Cardiac muscle cell (in vitro differentiated cells and primary cell): ENCODE measurements around the gene LCLAT1. TPM values are rescaled to one million over a fixed set of nuclear protein-coding genes. Genes with fewer than 3 reads are reported as not detected.
"Not testable (repeated sequence)": the region's sequence is repeated elsewhere in the genome, so short reads cannot be mapped to it uniquely, and the experiment has no call there.

Experiments used
- DNase-seq, 2 donors: peaks; one replicate each; pipeline versions ENCODE4 v3.0.0 to v3.0.0-alpha.2; 2010 to 2017; ENCODE audit warnings: low read depth in 1 of 2, low spot score in 1 of 2
- H3K27ac ChIP-seq: fragments of 200-600 bp; sonication (generic); 2 replicates; pipeline ENCODE4 v1.5.1; 2016
- H3K27me3 ChIP-seq: fragments of 200-600 bp; sonication (generic); 2 replicates; pipeline ENCODE4 v1.6.0; 2016; ENCODE audit warnings: control low read depth
- H3K36me3 ChIP-seq: fragments of 200-600 bp; sonication (generic); 2 replicates; pipeline ENCODE4 v1.5.1; 2016; ENCODE audit warnings: control low read depth
- H3K4me1 ChIP-seq: fragments of 200-600 bp; sonication (generic); 2 replicates; pipeline ENCODE4 v1.8.1; 2017; ENCODE audit warnings: low read depth, mild to moderate bottlenecking, mixed run types
- H3K4me3 ChIP-seq: fragments of 200-600 bp; sonication (generic); 2 replicates; pipeline ENCODE4 v1.5.1; 2016; ENCODE audit warnings: mild to moderate bottlenecking
- H3K9me3 ChIP-seq: fragments of 200-600 bp; sonication (generic); 2 replicates; pipeline ENCODE4 v1.5.1; 2017; ENCODE audit warnings: low read depth, mild to moderate bottlenecking, control low read depth
- CTCF ChIP-seq: IDR thresholded peaks from 2 replicates; pipeline ENCODE4 v1.5.1; 2012; ENCODE audit warnings: low read depth, mild to moderate bottlenecking, low read length
- polyA plus RNA-seq: library from polyadenylated mRNA; unstranded; fragments of >200 nt; fragmentation: Nextera tagmentation; extraction: Ambion mirVana; gene quantifications from 2 replicates; pipeline ENCODE4 v1.2.1, GENCODE V29; 2016
- total RNA-seq: library from RNA; depleted of rRNA; stranded (reverse); fragments of >200 nt; gene quantifications from 2 replicates; pipeline ENCODE4 v1.2.3, GENCODE V29; 2016

LCLAT1 gene
- total and polyA plus RNA-seq, 2 experiments from 2014 or later: 19.6 to 25.5 TPM

GRCh38 chr2:30641765-30642345, 194.8 kb downstream of the LCLAT1 start:
- no peak for DNase-seq
- no peak for TF ChIP-seq CTCF

GRCh38 chr2:30643013-30643412, 196.0 kb downstream of the LCLAT1 start:
- not testable (repeated sequence) for H3K9me3 ChIP-seq

More at GRCh38 chr2:30641765-30642345, 194.8 kb downstream of the LCLAT1 start:
- Histone ChIP-seq H3K27me3 (no peaks in the 10 kb centered on the region), H3K4me3 (no peak overlapping the region), H3K36me3 (no peaks in the 10 kb centered on the region), H3K27ac (no peak overlapping the region), H3K4me1 (peaks cover 6% of the 10 kb centered on the region), H3K9me3 (no peaks in the 10 kb centered on the region)

GRCh38 chr2:30643674-30644073, 196.6 kb downstream of the LCLAT1 start:
- H3K27me3 ChIP-seq: no peaks in the 10 kb centered on the region
- no peaks in the 10 kb centered on the region for H3K9me3 ChIP-seq
- H3K36me3 ChIP-seq: no peaks in the 10 kb centered on the region
- H3K27ac ChIP-seq: no peak overlapping the region
- peaks cover 7% of the 10 kb centered on the region for H3K4me1 ChIP-seq
- H3K4me3 ChIP-seq: no peak overlapping the region
- no peak for DNase-seq
- no peak for TF ChIP-seq CTCF

More at GRCh38 chr2:30643013-30643412, 196.0 kb downstream of the LCLAT1 start:
- H3K36me3 ChIP-seq, DNase-seq, H3K27ac ChIP-seq, H3K4me3 ChIP-seq, H3K4me1 ChIP-seq, H3K27me3 ChIP-seq: not testable (repeated sequence)

- no peaks in the 10 kb centered on the region for H3K9me3 ChIP-seq
- H3K27me3 ChIP-seq: no peaks in the 10 kb centered on the region
- H3K4me1 ChIP-seq: peaks cover 23% of the 10 kb centered on the region
- H3K36me3 ChIP-seq: no peaks in the 10 kb centered on the region
- no peak overlapping the region for H3K27ac ChIP-seq
- no peak overlapping the region for H3K4me3 ChIP-seq
- no peak for DNase-seq
- TF ChIP-seq CTCF: no peak
Measured at GRCh38 chr2:30645081-30645744, 198.2 kb downstream of the LCLAT1 start.

GRCh38 chr2:30645745-30646119, 198.7 kb downstream of the LCLAT1 start:
- no peak for DNase-seq
- no peaks in the 10 kb centered on the region for H3K9me3 ChIP-seq
- H3K27ac ChIP-seq: no peak overlapping the region
- H3K4me3 ChIP-seq: no peak overlapping the region
- no peak for TF ChIP-seq CTCF
- H3K27me3 ChIP-seq: no peaks in the 10 kb centered on the region
- no peaks in the 10 kb centered on the region for H3K36me3 ChIP-seq
- H3K4me1 ChIP-seq: peaks cover 26% of the 10 kb centered on the region

GRCh38 chr2:30647752-30648457, 200.9 kb downstream of the LCLAT1 start:
- no peaks in the 10 kb centered on the region for H3K36me3 ChIP-seq
- no peak overlapping the region for H3K4me3 ChIP-seq
- TF ChIP-seq CTCF: no peak
- DNase-seq: no peak
- peaks cover 20% of the 10 kb centered on the region for H3K4me1 ChIP-seq
- no peaks in the 10 kb centered on the region for H3K27me3 ChIP-seq
- no peak overlapping the region for H3K27ac ChIP-seq
- H3K9me3 ChIP-seq: no peaks in the 10 kb centered on the region
